NT2/D1 (cell line): Measurements from ENCODE around the gene PITPNM3.

Experiments used
- DNase-seq: peaks from one replicate; pipeline ENCODE4 v3.0.0-alpha.2; 2011; ENCODE audit warnings: low read depth, low spot score
- H3K27me3 ChIP-seq: 2 replicates; pipeline ENCODE4 v1.6.0; 2011; ENCODE audit warnings: mild to moderate bottlenecking; ENCODE audit not compliant: insufficient read length, insufficient read depth
- H3K36me3 ChIP-seq: 2 replicates; pipeline ENCODE4 v1.6.1; 2011; ENCODE audit warnings: mild to moderate bottlenecking, low read length, mixed read lengths; ENCODE audit not compliant: insufficient read depth, insufficient read length
- H3K4me1 ChIP-seq: 2 replicates; pipeline ENCODE4 v1.5.1; 2011; ENCODE audit not compliant: insufficient read depth, insufficient read length
- H3K4me3 ChIP-seq: 2 replicates; pipeline ENCODE4 v1.5.1; 2011; ENCODE audit warnings: low read depth; ENCODE audit not compliant: insufficient read length
- H3K9ac ChIP-seq: 2 replicates; pipeline ENCODE4 v1.6.0; 2011; ENCODE audit warnings: low read depth; ENCODE audit not compliant: insufficient read length
- H3K9me3 ChIP-seq: 2 replicates; pipeline ENCODE4 v1.5.1; 2011; ENCODE audit warnings: mild to moderate bottlenecking, low read length; ENCODE audit not compliant: insufficient read depth
- SUZ12 ChIP-seq: IDR thresholded peaks from 2 replicates; pipeline ENCODE4 v1.6.1; 2011; ENCODE audit not compliant: insufficient read length, insufficient read depth; ENCODE audit errors: extremely low read depth
- YY1 ChIP-seq: IDR thresholded peaks from 2 replicates; pipeline ENCODE4 v1.6.1; 2011; ENCODE audit not compliant: insufficient read length, insufficient read depth
- ZNF274 ChIP-seq: IDR thresholded peaks from 2 replicates; pipeline ENCODE4 v1.6.1; 2011; ENCODE audit warnings: mild to moderate bottlenecking, low read depth, low read length

PITPNM3 gene

GRCh38 chr17:6444571-6445335 lies 111.6 kb downstream of the PITPNM3 start:
- H3K9ac ChIP-seq, result peak overlapping the region; percentile 93
- H3K36me3 ChIP-seq, result peaks cover 40% of the 10 kb centered on the region
- TF ChIP-seq SUZ12, result no peak
- no peak for TF ChIP-seq YY1
- TF ChIP-seq ZNF274, result no peak
- DNase-seq, result no peak
- peak overlapping the region; percentile 72 for H3K4me3 ChIP-seq
- H3K27me3 ChIP-seq, result no peaks in the 10 kb centered on the region
- H3K9me3 ChIP-seq, result no peaks in the 10 kb centered on the region
- H3K4me1 ChIP-seq, result peaks cover 10% of the 10 kb centered on the region

- Histone ChIP-seq H3K4me1 (peaks cover 8% of the 10 kb centered on the region), H3K4me3 (peak within 1 kb of the TSS; percentile 72), H3K27me3 (no peaks in the 10 kb centered on the region), H3K9me3 (no peaks in the 10 kb centered on the region), H3K36me3 (peaks cover 32% of the 10 kb centered on the region), H3K9ac (peak within 1 kb of the TSS; percentile 93)
- TF ChIP-seq SUZ12, result no peak
- no peak for TF ChIP-seq YY1
- no peak for TF ChIP-seq ZNF274
- DNase-seq, result peak; percentile 88
Observed at GRCh38 chr17:6443692-6444570, 112.4 kb downstream of the PITPNM3 start, which contains the start of gene PIMREG. Gene PIMREG, plus strand, starts transcription at chr17:6444455. Its CDS starts 656 bp downstream, at chr17:6445111.

- DNase-seq, result no peak
- Histone ChIP-seq H3K4me1 (peaks cover 8% of the 10 kb centered on the region), H3K9me3 (no peaks in the 10 kb centered on the region), H3K36me3 (peaks cover 26% of the 10 kb centered on the region), H3K27me3 (no peaks in the 10 kb centered on the region), H3K4me3 (no peak overlapping the region), H3K9ac (no peak overlapping the region)
- no peak for TF ChIP-seq ZNF274
- TF ChIP-seq YY1, result no peak
- TF ChIP-seq SUZ12, result no peak
Observed at GRCh38 chr17:6442775-6443174, 113.6 kb downstream of the PITPNM3 start.

- peaks cover under 1% of the 10 kb centered on the region for H3K36me3 ChIP-seq
- peak overlapping the region; percentile 21 for H3K9ac ChIP-seq
- no peak for TF ChIP-seq YY1
- no peak for TF ChIP-seq ZNF274
- TF ChIP-seq SUZ12, result no peak
- DNase-seq, result no peak
- no peaks in the 10 kb centered on the region for H3K27me3 ChIP-seq
- no peak overlapping the region for H3K4me3 ChIP-seq
- H3K4me1 ChIP-seq, result peaks cover 5% of the 10 kb centered on the region
- no peaks in the 10 kb centered on the region for H3K9me3 ChIP-seq
Observed at GRCh38 chr17:6439951-6440350, 116.4 kb downstream of the PITPNM3 start.

- Histone ChIP-seq H3K9ac (no peak overlapping the region), H3K36me3 (no peaks in the 10 kb centered on the region), H3K9me3 (no peaks in the 10 kb centered on the region), H3K4me3 (no peak overlapping the region), H3K27me3 (no peaks in the 10 kb centered on the region), H3K4me1 (peaks cover 3% of the 10 kb centered on the region)
- no peak for DNase-seq
- TF ChIP-seq YY1 (no peak), ZNF274 (no peak), SUZ12 (no peak)
Observed at GRCh38 chr17:6437956-6438355, 118.4 kb downstream of the PITPNM3 start.

- Histone ChIP-seq H3K4me1 (peaks cover 3% of the 10 kb centered on the region), H3K4me3 (no peak overlapping the region), H3K27me3 (no peaks in the 10 kb centered on the region), H3K36me3 (no peaks in the 10 kb centered on the region), H3K9ac (no peak overlapping the region), H3K9me3 (no peaks in the 10 kb centered on the region)
- TF ChIP-seq SUZ12 (no peak), ZNF274 (no peak), YY1 (no peak)
- DNase-seq, result no peak
Observed at GRCh38 chr17:6437466-6437865, 118.9 kb downstream of the PITPNM3 start.

GRCh38 chr17:6435968-6436367 lies 120.4 kb downstream of the PITPNM3 start:
- Histone ChIP-seq H3K27me3 (no peaks in the 10 kb centered on the region), H3K9ac (no peak overlapping the region), H3K9me3 (peaks cover 10% of the 10 kb centered on the region), H3K4me1 (peaks cover 3% of the 10 kb centered on the region), H3K4me3 (no peak overlapping the region), H3K36me3 (no peaks in the 10 kb centered on the region)
- peak; percentile 58 for DNase-seq
- TF ChIP-seq ZNF274 (no peak), SUZ12 (no peak), YY1 (no peak)
